ENCODE measurements around the gene LYRM1. TPM values are rescaled to one million over a fixed set of nuclear protein-coding genes. Genes with fewer than 3 reads are reported as not detected.
"Not testable (repeated sequence)": the region's sequence is repeated elsewhere in the genome, so short reads cannot be mapped to it uniquely, and the experiment has no call there.

Gene LYRM1
- total RNA-seq, 4 donors from 2014 or later: 24.3 to 27.3 (median 25.5) TPM

DNA sequence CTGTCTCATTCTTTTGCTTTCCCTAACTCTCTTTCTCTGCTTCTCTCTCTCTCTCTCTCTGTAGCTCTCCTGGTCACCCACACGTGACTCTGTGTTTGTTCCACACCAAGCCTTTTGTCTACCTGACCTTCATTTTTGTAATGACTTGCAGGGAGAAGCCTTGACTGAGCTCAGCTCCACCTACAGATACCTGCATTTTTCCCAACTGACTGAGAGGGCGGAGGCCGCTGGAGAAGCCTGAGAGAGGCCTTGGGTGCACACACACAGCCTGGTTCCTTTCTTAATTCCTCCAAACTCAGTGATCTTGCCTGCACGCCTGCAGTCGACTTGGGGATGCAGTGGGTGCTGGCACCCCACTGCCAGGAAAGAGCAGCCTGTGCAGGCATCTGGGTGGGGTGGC, 68.8 kb downstream of the LYRM1 start:
- no peak for TF ChIP-seq POLR2A (IDR thresholded peaks at IDR 0.05)
- TF ChIP-seq, protein P1, sequence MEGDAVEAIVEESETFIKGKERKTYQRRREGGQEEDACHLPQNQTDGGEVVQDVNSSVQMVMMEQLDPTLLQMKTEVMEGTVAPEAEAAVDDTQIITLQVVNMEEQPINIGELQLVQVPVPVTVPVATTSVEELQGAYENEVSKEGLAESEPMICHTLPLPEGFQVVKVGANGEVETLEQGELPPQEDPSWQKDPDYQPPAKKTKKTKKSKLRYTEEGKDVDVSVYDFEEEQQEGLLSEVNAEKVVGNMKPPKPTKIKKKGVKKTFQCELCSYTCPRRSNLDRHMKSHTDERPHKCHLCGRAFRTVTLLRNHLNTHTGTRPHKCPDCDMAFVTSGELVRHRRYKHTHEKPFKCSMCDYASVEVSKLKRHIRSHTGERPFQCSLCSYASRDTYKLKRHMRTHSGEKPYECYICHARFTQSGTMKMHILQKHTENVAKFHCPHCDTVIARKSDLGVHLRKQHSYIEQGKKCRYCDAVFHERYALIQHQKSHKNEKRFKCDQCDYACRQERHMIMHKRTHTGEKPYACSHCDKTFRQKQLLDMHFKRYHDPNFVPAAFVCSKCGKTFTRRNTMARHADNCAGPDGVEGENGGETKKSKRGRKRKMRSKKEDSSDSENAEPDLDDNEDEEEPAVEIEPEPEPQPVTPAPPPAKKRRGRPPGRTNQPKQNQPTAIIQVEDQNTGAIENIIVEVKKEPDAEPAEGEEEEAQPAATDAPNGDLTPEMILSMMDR (IDR thresholded peaks at IDR 0.05): no peak
- DNase-seq (ENCODE audit: low spot score in 2 of 2): no peak
- no peak overlapping the region for H3K4me3 ChIP-seq (ENCODE audit: low read depth, poor library complexity, severe bottlenecking)
- intact Hi-C loops (cut with DNase I; ENCODE audit: low total_unique reads): no loop called here
- 52 to 67% methylated on average over 3 to 5 of the region's 5 CpGs for WGBS, 2 donors

DNA sequence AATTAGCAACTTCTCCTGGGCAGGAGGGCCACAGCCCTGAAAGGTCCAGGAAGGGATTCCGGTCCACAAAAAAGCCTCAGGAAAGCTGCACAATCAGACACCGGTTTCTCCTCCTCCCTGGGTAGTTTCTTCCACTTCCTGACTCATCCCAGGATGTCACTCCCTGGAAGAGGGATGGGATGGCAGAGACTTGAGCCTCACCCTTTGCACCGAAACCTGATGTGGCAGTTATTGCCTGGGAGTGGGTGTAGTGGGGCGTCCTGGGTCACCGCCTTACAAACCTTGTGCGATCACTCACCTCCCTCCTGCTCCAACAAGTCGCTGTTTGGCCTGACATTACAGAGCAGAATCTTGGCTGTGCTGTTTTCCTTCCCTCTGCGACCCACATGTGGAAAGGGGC, 70.8 kb downstream of the LYRM1 start:
- no peak for TF ChIP-seq POLR2A (IDR thresholded peaks at IDR 0.05)
- TF ChIP-seq, protein P1 (IDR thresholded peaks at IDR 0.05): no peak
- no peak overlapping the region for H3K4me3 ChIP-seq (ENCODE audit: low read depth, poor library complexity, severe bottlenecking)
- no peak for DNase-seq (ENCODE audit: low spot score in 2 of 2)
- WGBS, 2 donors: 42 to 50% methylated on average over 8 of the region's 8 CpGs
- intact Hi-C loops (cut with DNase I; ENCODE audit: low total_unique reads): no loop called here

DNA sequence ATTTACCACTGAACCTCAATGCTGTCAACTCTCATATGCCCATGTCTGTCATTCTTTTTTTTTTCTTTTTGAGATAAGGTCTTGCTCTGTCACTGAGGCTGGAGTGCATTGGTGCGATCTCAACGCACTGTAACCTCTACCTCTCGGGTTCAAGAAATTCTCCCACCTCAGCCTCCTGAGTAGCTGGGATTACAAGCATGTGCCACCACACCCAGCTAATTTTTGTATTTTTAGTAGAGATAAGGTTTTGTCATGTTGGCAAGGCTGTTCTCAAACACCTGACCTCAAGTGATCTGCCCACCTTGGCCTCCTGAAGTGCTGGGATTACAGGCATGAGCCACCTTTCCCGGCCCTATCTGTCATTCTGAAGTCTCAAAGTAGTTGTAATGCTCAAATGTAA, 72.6 kb downstream of the LYRM1 start:
- WGBS, 2 donors: 92 to 94% methylated on average over 4 of the region's 4 CpGs
- DNase-seq (ENCODE audit: low spot score in 2 of 2); intact Hi-C loops (cut with DNase I; ENCODE audit: low total_unique reads); H3K4me3 ChIP-seq (ENCODE audit: low read depth, poor library complexity, severe bottlenecking): not testable (repeated sequence)

Other genes with a start within 250 kb of the LYRM1 start
- gene ACSM1, start 203.1 kb upstream of the LYRM1 start, total RNA-seq: 1 to 10 TPM in 1 of 4 donors, under 1 TPM in 3; 0.49 to 1.1 (median 0.57) TPM
- gene THUMPD1, start 159.0 kb upstream of the LYRM1 start, total RNA-seq: 10 to 100 TPM; 40.5 to 73.7 (median 67.0) TPM
- gene ACSM3, start 136.8 kb upstream of the LYRM1 start, total RNA-seq: 10 to 100 TPM in 1 of 4 donors, 1 to 10 TPM in 3; 4.8 to 21.5 (median 6.6) TPM
- 10 to 100 TPM in 3 of 4 donors, 1 to 10 TPM in 1; 6.7 to 15.5 (median 12.0) TPM for gene ERI2, start 94.3 kb upstream of the LYRM1 start, total RNA-seq
- 10 to 100 TPM in 1 of 4 donors, 1 to 10 TPM in 3; 2.0 to 10.6 (median 6.2) TPM for gene REXO5, start 94.2 kb upstream of the LYRM1 start, total RNA-seq
- 10 to 100 TPM; 18.2 to 20.8 (median 18.3) TPM for gene DCUN1D3, start 413 bp upstream of the LYRM1 start, total RNA-seq

Measured in lower leg skin (tissue), 4 donors.